ENCODE results near the gene NMB. TPM values are rescaled to one million over a fixed set of nuclear protein-coding genes. Genes with fewer than 3 reads are reported as not detected.

NMB gene
- total RNA-seq, 1 donor, result 6.9 TPM

GRCh38 chr15:84605554-84605882 lies 52.5 kb downstream of the NMB start:
- peaks cover 19% of the 10 kb centered on the region for H3K36me3 ChIP-seq (ENCODE audit: insufficient read depth, low read length)
- H3K27ac ChIP-seq (ENCODE audit: low read depth, low read length), result peak overlapping the region; percentile 59
- H4K20me1 ChIP-seq (ENCODE audit: insufficient read depth, low read length), result peaks cover 5% of the 10 kb centered on the region
- peaks cover 11% of the 10 kb centered on the region for H3K79me2 ChIP-seq (ENCODE audit: insufficient read depth, low read length)
- no peak for TF ChIP-seq CTCF (IDR thresholded peaks at IDR 0.05; ENCODE audit: extremely low read depth, low read depth, low read length)
- H3K9me3 ChIP-seq (ENCODE audit: low read depth, low read length), result no peaks in the 10 kb centered on the region
- H2AFZ ChIP-seq (ENCODE audit: low read length), result peak overlapping the region; percentile 25
- H3K4me2 ChIP-seq (ENCODE audit: insufficient read depth, low read length), result peak overlapping the region; percentile 59
- no peaks in the 10 kb centered on the region for H3K27me3 ChIP-seq (ENCODE audit: insufficient read depth, low read length)
- H3K4me3 ChIP-seq (ENCODE audit: insufficient read depth, low read length), result peak overlapping the region; percentile 45
- DNase-seq (ENCODE audit: insufficient read length, low spot score, missing footprints), result no peak
- H3K4me1 ChIP-seq (ENCODE audit: insufficient read depth, low read length), result peaks cover 13% of the 10 kb centered on the region

Other genes starting within 250 kb of the NMB start
- gene ZSCAN2, start 57.2 kb downstream of the NMB start, total RNA-seq, result 14.1 and 14.7 TPM in 2 replicates
- gene WDR73, start 3.9 kb downstream of the NMB start, total RNA-seq, result 34.5 and 35.1 TPM in 2 replicates
- 200 and 202 TPM in 2 replicates for gene SEC11A, start 57.9 kb upstream of the NMB start, total RNA-seq
- gene ZNF592, start 90.4 kb upstream of the NMB start, total RNA-seq, result 11.2 and 12.4 TPM in 2 replicates
- 0.36 and 0.59 TPM in 2 replicates for gene ALPK3, start 159.2 kb upstream of the NMB start, total RNA-seq
- gene SLC28A1, start 226.5 kb upstream of the NMB start, total RNA-seq, result not detected in 2 replicates